ENCODE data around the gene AURKA. TPM values are rescaled to one million over a fixed set of nuclear protein-coding genes. Genes with fewer than 3 reads are reported as not detected.
"Not testable (repeated sequence)": the region's sequence is repeated elsewhere in the genome, so short reads cannot be mapped to it uniquely, and the experiment has no call there.

Gene AURKA
- total RNA-seq, 1 experiment from 2014 or later = 160 TPM

DNA sequence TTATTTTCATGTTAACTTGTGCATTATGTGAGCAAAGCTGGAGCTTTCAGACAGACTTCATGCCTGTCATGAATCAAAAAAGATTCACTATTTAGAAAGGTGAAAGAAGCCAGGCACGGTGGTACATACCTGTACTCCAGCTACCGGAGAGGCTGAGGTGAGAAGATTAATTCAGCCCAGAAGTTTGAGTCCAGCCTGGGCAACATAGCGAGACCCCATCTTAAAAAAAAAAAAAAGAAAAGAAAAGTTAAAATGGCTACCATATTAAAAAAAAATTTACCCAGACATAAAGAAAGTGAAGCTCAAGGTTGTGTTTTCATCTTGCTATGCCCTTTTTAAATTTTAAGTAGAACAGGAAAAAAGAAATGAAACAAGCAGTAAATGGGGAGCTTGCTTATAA, 20.9 kb upstream of the AURKA start:
- DNase-seq = no peak
- H3K27me3 ChIP-seq (ENCODE audit: control insufficient read depth, insufficient read depth, low read length) = no peaks in the 10 kb centered on the region; the same call in 1 of the 2 replicates
- no peak overlapping the region for H3K4me3 ChIP-seq (ENCODE audit: insufficient read depth, low read depth, low read length)
- no peaks in the 10 kb centered on the region for H3K36me3 ChIP-seq (replicated peaks; ENCODE audit: control insufficient read depth, insufficient read depth, low read length)

DNA sequence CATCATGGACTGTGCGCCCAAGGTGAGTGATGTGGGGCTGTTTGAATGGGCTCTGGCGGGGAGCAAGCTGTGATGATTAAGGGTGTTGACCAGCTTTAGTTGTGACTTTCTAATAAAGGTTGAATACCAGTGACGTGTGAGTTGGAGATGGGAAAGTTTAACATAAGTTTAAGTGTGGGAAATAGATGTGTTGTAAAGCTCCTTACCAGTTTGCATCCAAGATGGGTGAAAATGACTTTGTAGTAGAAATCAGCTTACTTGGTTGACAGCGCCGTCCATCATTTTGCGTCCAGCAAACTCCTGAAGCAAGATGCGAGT, 20.4 kb upstream of the AURKA start:
- Histone ChIP-seq H3K27me3 (ENCODE audit: control insufficient read depth, insufficient read depth, low read length) (no peaks in the 10 kb centered on the region; the same call in 1 of the 2 replicates), H3K4me3 (ENCODE audit: insufficient read depth, low read depth, low read length) (no peak overlapping the region), H3K36me3 (replicated peaks; ENCODE audit: control insufficient read depth, insufficient read depth, low read length) (0 out of 2 replicates have a peak, but pooled peaks cover under 1% of the 10 kb centered on the region)
- DNase-seq = no peak

DNA sequence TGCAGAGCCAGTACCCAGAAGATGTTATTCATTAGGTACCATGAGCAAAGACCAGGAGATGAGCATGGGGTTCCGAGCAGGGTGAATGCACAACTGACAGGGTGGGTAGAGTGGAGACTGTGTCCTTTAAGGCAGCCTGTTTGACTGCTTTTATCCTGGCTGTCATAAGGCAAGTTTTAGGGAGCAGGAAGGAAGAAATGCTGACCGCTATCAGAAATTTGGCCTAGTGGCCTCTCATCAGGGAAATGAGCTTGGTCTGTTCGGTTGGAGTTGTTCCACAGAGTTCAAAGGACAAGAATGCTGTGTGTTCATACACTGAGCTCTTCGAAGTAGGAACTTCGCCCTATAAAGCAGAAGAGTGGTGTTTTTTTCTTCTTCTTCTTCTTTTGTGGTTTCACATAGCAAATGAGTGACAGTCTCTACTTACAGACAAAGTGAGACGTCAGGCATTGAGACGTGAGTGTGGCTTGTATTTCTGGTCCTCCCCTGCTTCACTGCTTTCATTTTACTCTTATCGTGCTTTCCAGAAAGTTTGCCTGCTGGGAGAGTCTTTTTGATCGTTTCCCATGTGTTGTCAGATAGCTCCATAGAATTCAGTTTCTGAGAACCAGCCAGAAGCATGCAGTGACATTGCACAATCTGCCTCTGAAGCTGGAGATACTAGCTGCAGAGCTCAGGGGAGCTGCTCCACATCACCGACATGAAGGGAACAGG, 19.9 kb upstream of the AURKA start, which contains the start of gene CASS4:
CASS4 (plus strand) TSS at position 502 of the 714 bp plus-strand sequence; CDS start at position 701, 199 bp downstream.
- Histone ChIP-seq H3K27me3 (ENCODE audit: control insufficient read depth, insufficient read depth, low read length) (no peaks in the 10 kb centered on the region), H3K4me3 (ENCODE audit: insufficient read depth, low read depth, low read length) (no peak within 1 kb of the TSS), H3K36me3 (replicated peaks; ENCODE audit: control insufficient read depth, insufficient read depth, low read length) (peaks cover 3% of the 10 kb centered on the region)
- no peak for DNase-seq

DNA sequence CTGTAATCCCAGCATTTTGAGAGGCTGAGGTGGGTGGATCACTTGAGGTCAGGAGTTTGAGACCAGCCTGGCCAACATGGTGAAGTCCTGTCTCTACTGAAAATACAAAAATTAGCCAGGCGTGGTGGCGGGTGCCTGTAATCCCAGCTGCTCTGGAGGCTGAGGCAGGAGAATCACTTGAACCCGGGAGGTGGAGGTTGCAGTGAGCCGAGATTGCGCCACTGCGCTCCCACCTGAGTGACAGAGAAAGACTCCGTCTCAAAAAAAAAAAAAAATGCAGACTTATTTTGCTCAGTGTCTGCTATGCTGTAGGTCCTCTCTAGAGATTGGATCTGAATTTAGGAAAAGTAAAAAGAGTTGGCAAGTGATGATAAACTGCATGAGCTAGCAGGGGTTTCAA, 19.3 kb upstream of the AURKA start:
- not testable (repeated sequence) for DNase-seq

DNA sequence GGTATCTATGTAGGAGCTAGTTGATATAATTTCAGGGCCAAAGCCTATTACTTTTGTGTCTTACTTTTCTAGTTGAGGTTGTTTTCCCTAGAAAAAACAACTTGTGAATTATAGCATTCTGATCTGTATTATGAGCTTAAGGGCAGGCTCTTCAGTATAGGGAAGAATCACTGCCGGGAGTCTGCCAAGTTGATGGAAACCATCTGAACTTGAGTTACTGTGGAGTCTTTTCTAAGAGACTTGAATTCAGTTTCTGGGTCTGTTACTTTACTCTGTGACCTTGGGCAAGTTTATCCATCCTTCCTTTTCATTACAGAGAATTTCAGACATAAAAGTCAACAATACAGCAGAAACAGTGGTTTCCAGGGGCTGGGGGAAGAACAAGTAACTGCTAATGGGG, 17.9 kb upstream of the AURKA start:
- no peak overlapping the region for H3K4me3 ChIP-seq (ENCODE audit: insufficient read depth, low read depth, low read length)
- peaks cover 8% of the 10 kb centered on the region for H3K36me3 ChIP-seq (replicated peaks; ENCODE audit: control insufficient read depth, insufficient read depth, low read length)
- no peak for DNase-seq
- no peaks in the 10 kb centered on the region for H3K27me3 ChIP-seq (ENCODE audit: control insufficient read depth, insufficient read depth, low read length)

More for the DNA sequence above, 19.3 kb upstream of the AURKA start:
- not testable (repeated sequence) for H3K4me3 ChIP-seq (ENCODE audit: insufficient read depth, low read depth, low read length); H3K27me3 ChIP-seq (ENCODE audit: control insufficient read depth, insufficient read depth, low read length); H3K36me3 ChIP-seq (replicated peaks; ENCODE audit: control insufficient read depth, insufficient read depth, low read length)

DNA sequence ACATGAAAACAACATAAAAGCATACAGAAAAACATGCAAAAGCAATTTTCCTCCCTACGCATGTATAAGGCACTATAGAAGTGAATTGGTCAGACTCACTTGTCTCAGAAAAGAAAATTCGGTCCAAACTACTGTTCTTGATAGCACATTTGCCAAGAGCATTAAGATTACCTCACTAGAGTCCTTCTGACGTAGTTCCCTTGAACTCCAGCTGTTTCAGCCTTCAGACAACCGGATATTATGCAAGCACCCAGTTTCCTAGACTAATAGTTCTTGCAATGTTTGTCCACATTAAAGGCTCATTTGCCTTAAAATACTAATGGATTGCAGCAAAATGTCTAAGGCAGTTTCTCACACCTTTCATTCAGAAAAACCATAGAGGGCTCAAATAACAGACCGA, 17.5 kb upstream of the AURKA start:
- Histone ChIP-seq H3K4me3 (ENCODE audit: insufficient read depth, low read depth, low read length) (no peak overlapping the region), H3K36me3 (replicated peaks; ENCODE audit: control insufficient read depth, insufficient read depth, low read length) (peaks cover 9% of the 10 kb centered on the region)

DNA sequence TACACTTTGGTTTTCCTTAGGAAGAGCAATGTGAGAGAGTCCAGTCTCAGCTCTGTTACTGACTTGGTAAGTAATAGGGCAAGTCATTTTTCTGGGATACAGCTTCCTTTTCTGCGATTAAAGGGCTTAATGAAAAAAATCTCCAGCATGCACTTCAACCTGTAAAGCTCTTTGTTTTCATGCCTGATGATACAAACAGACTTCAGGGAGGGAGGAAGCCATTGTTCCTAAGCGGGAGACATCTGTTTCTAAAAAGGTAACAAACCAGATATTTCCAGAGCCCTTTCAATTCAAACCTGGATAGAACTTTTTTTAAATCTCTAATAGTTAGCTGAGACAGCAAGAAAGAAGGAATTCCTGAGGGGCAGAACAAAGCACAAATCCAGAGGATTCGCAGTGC, 14.9 kb upstream of the AURKA start:
- no peak for DNase-seq
- peaks cover 18% of the 10 kb centered on the region for H3K36me3 ChIP-seq (replicated peaks; ENCODE audit: control insufficient read depth, insufficient read depth, low read length)
- H3K4me3 ChIP-seq (ENCODE audit: insufficient read depth, low read depth, low read length) = no peak overlapping the region

More for the DNA sequence above, 17.5 kb upstream of the AURKA start:
- H3K27me3 ChIP-seq (ENCODE audit: control insufficient read depth, insufficient read depth, low read length) = no peaks in the 10 kb centered on the region
- no peak for DNase-seq

DNA sequence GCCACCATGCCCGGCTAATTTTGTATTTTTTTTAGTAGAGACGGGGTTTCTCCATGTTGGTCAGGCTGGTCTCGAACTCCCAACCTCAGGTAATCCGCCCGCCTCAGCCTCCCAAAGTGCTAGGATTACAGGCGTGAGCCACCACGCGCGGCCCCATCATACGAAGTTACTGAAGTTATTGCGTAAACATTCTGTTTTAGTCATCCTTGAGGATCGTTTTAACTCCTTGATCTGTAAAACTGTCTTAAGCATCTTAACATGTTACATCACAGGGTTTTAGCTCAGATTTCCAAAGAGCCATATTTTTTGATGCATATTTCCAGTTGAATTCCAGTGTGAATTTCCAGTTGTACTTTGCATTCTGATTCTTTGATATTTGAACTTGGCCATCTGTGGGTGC, 13.3 kb upstream of the AURKA start:
- peaks cover 25% of the 10 kb centered on the region for H3K36me3 ChIP-seq (replicated peaks; ENCODE audit: control insufficient read depth, insufficient read depth, low read length)
- H3K27me3 ChIP-seq (ENCODE audit: control insufficient read depth, insufficient read depth, low read length); H3K4me3 ChIP-seq (ENCODE audit: insufficient read depth, low read depth, low read length); DNase-seq: not testable (repeated sequence)

More for the DNA sequence above, 14.9 kb upstream of the AURKA start:
- no peaks in the 10 kb centered on the region for H3K27me3 ChIP-seq (ENCODE audit: control insufficient read depth, insufficient read depth, low read length)

DNA sequence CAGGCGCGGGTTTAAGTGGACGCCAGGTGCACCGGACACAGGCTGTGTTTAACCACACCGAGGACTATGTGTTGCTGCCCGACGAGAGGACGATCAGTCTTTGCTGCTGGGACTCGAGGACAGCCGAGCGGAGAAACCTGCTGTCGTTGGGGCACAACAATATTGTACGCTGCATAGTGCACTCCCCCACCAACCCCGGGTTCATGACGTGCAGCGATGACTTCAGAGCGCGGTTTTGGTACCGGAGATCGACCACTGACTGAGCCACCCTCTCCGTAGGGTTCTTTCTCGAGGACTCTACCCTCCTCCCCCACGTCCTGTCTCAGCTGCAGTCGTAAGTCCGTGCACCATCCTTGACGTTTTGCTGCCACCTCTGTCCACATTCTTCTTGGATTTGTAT, 11.4 kb upstream of the AURKA start:
- Histone ChIP-seq H3K36me3 (replicated peaks; ENCODE audit: control insufficient read depth, insufficient read depth, low read length) (peaks cover 36% of the 10 kb centered on the region), H3K4me3 (ENCODE audit: insufficient read depth, low read depth, low read length) (no peak overlapping the region), H3K27me3 (ENCODE audit: control insufficient read depth, insufficient read depth, low read length) (no peaks in the 10 kb centered on the region)
- DNase-seq = no peak

DNA sequence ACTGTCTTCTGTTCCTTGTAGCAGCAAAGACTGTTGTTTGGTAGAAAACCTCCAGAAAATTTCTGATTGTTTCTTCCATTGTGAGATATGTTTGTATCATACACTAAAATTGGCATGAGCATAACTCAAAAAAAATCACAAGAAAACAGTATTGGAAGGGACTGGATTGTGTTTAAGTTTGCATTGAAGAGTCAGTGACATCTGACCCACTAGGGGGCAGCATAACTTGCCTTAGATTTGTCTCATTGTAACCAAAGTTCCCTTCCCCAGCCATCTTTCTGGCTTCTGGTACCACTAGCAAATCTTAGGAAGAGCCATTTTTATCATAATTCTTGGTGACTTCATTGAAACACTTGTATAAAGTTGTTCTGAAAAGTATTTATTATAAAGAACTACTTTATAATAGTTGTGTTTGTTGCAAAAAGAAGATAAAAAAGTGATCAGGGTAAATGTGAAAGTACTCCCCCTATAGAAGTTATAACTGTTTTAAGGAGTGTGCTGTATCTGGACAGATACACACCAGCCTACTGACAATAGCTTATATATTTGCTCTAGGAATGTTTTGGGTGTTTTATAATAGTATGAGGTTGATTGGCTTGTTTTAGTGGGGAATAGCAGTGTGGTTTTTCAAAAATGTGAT, 8.1 kb upstream of the AURKA start:
- no peaks in the 10 kb centered on the region for H3K27me3 ChIP-seq (ENCODE audit: control insufficient read depth, insufficient read depth, low read length)
- H3K4me3 ChIP-seq (ENCODE audit: insufficient read depth, low read depth, low read length) = no peak overlapping the region
- H3K36me3 ChIP-seq (replicated peaks; ENCODE audit: control insufficient read depth, insufficient read depth, low read length) = peaks cover 48% of the 10 kb centered on the region
- DNase-seq = peak; percentile 57

DNA sequence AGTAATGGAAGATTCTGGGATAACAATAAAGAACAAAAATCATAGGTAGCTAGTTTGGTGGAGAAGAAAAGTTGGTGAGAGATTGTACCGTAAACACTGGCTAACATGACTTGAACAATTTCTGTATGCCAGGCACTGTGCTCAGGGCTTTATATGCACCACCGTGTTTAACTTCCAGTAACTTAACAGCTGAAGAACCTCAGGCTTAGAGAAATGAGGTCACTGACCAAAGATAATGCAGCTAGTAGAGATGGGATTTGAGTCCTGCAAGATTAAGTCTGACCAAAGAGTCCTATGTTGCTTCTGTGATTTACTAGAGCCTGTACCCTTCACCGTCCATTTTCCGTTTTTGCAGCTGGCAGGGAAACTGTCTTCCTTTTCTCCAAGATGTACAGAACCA, 3.2 kb upstream of the AURKA start:
- no peaks in the 10 kb centered on the region for H3K27me3 ChIP-seq (ENCODE audit: control insufficient read depth, insufficient read depth, low read length)
- no peak for DNase-seq
- peaks cover 30% of the 10 kb centered on the region for H3K36me3 ChIP-seq (replicated peaks; ENCODE audit: control insufficient read depth, insufficient read depth, low read length)
- no peak overlapping the region for H3K4me3 ChIP-seq (ENCODE audit: insufficient read depth, low read depth, low read length)

DNA sequence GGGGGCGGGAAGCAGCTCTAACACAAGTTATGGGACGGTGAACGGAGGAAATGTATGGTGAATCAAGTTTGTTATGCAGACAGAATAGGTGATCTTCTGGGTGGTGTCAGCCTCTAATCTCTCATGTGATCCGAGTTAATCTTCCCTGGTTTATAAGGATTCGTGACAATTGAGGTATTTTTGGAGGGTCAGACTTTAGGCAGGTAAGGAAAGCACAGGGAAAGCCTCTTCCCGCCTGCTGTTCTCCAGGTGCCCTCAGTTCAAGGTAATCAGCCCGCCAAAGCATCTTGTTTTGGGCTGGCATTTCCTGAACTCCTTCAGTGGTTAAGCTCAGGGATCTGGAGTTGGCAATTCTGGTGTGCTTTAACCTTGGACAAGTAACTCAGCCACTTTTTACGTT, 1.6 kb upstream of the AURKA start:
- H3K27me3 ChIP-seq (ENCODE audit: control insufficient read depth, insufficient read depth, low read length) = no peaks in the 10 kb centered on the region
- H3K4me3 ChIP-seq (ENCODE audit: insufficient read depth, low read depth, low read length) = peak overlapping the region; percentile 100
- peaks cover 33% of the 10 kb centered on the region for H3K36me3 ChIP-seq (replicated peaks; ENCODE audit: control insufficient read depth, insufficient read depth, low read length)
- peak; percentile 21 for DNase-seq

DNA sequence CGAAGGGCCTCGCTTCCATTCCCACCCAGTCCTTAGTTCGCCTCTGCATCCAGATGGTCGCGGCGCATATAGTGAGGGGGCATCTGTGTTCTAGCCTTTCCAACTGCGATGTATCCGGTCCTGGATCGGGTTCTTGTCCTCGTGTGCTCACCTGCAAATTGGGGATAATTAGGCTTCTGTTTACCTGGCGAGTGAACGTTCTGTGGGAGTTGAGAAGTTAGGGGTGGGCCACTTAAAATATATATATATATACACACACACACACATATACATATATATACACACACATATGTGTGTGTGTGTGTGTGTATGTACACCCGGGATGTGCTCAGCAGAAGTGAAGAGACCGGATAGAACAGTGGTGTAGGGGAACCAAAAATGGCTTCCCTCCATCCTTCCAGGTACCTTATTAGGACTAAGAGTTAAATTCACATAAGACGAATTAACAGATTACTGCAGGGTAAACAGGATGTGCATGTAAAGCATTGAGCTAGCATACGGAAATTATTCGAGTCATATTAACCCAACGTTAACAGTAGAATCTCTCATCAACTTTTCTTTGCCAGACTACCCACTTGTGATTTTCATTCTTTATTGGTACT, 967 bp upstream of the AURKA start:
- Histone ChIP-seq H3K27me3 (ENCODE audit: control insufficient read depth, insufficient read depth, low read length) (no peaks in the 10 kb centered on the region), H3K36me3 (replicated peaks; ENCODE audit: control insufficient read depth, insufficient read depth, low read length) (peaks cover 34% of the 10 kb centered on the region), H3K4me3 (ENCODE audit: insufficient read depth, low read depth, low read length) (peak overlapping the region; percentile 100)
- peak; percentile 24 for DNase-seq

DNA sequence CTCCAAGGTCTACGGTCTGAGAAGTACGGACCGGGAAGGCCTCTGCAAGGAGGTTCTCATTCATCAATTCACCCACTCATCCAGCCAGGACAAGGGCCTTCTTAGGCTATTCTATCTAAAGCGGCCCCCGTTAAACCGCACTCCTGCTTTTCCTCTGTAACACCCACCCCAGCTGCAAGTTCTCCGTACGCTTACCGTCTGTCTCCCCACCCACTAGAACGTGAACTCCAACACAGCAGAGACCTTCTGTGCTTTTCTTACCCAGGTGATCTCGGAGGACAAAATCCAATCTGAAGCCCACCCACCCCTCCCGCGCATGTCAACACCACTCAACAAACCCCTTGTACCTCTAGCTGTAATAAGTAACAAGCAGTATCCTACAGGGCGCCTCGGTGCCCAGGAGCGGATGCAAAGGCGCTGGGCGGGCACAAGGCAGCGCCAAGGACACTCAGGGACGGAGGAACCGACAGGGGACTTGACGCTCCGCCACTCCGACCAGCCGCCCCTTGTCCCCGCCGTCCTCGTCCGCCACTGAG, 351 bp downstream of the AURKA start:
- DNase-seq = no peak
- peak overlapping the region; percentile 100 for H3K4me3 ChIP-seq (ENCODE audit: insufficient read depth, low read depth, low read length)
- H3K27me3 ChIP-seq (ENCODE audit: control insufficient read depth, insufficient read depth, low read length) = no peaks in the 10 kb centered on the region
- H3K36me3 ChIP-seq (replicated peaks; ENCODE audit: control insufficient read depth, insufficient read depth, low read length) = peaks cover 27% of the 10 kb centered on the region

DNA sequence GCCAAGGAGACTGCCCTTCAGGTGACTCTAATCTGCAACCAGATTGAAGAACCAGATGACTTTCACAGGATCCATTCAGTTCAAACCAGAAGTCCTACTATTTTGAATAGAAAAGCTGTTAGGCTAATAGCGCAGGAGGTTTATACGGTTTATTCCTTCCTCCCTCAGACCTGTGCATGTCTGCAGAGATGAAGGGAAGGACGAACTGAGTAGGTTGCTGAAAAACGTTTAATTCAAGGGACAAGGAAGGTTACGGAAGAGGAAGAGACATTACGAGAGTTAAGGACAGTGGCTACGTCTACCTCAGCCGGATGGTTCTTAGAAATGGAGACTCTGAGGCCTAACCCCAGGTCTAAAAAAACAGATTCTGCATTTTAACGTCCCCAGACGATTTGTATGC, 978 bp downstream of the AURKA start:
- no peak for DNase-seq
- H3K27me3 ChIP-seq (ENCODE audit: control insufficient read depth, insufficient read depth, low read length) = no peaks in the 10 kb centered on the region
- H3K36me3 ChIP-seq (replicated peaks; ENCODE audit: control insufficient read depth, insufficient read depth, low read length) = peaks cover 31% of the 10 kb centered on the region
- peak overlapping the region; percentile 100 for H3K4me3 ChIP-seq (ENCODE audit: insufficient read depth, low read depth, low read length)

Measured in H7 (cell line).